ENCODE results near the gene PLPPR5. TPM values are rescaled to one million over a fixed set of nuclear protein-coding genes. Genes with fewer than 3 reads are reported as not detected.

Gene PLPPR5
- total RNA-seq, 4 donors from 2014 or later = 0.14 to 0.16 TPM; not detected in 2

- in situ Hi-C loops (cut with MboI; ENCODE audit: low pct_ligation_motif_present in 1 of 4, low pct_unique_long_range_greater_than_20kb in 1 of 4, low sequenced_read_pairs in 3 of 4) (no loop called here), intact Hi-C loops (cut with DNase I; ENCODE audit: low total_unique reads) (no loop called here)
- DNase-seq = no peak
- Histone ChIP-seq H3K9me3 (no peaks in the 10 kb centered on the region), H3K27me3 (no peaks in the 10 kb centered on the region), H3K36me3 (no peaks in the 10 kb centered on the region), H3K4me3 (no peak overlapping the region), H3K27ac (no peak overlapping the region), H3K4me1 (no peaks in the 10 kb centered on the region)
- 45 to 73% methylated on average over 3 of the region's 3 CpGs for WGBS, 2 donors (ENCODE audit: low coverage in 1 of 2)
- no peak for TF ChIP-seq POLR2A (IDR thresholded peaks at IDR 0.05)
- TF ChIP-seq EP300 (IDR thresholded peaks at IDR 0.05; ENCODE audit: low read depth) = no peak
- no peak for TF ChIP-seq CTCF (IDR thresholded peaks at IDR 0.05)
- TF ChIP-seq POLR2AphosphoS5 (IDR thresholded peaks at IDR 0.05) = no peak
These were observed 13.7 kb upstream of the PLPPR5 start for GRCh38 chr1:99018313-99018712.

- Histone ChIP-seq H3K27ac (no peak overlapping the region), H3K9me3 (no peaks in the 10 kb centered on the region), H3K4me1 (no peaks in the 10 kb centered on the region), H3K4me3 (no peak overlapping the region), H3K27me3 (no peaks in the 10 kb centered on the region), H3K36me3 (no peaks in the 10 kb centered on the region)
- intact Hi-C loops (cut with DNase I; ENCODE audit: low total_unique reads) = no loop called here
- no peak for DNase-seq
- in situ Hi-C loops (cut with MboI; ENCODE audit: low pct_ligation_motif_present in 1 of 4, low pct_unique_long_range_greater_than_20kb in 1 of 4, low sequenced_read_pairs in 3 of 4) = no loop called here
- TF ChIP-seq POLR2AphosphoS5 (IDR thresholded peaks at IDR 0.05) (no peak), CTCF (IDR thresholded peaks at IDR 0.05) (no peak), EP300 (IDR thresholded peaks at IDR 0.05; ENCODE audit: low read depth) (no peak), POLR2A (IDR thresholded peaks at IDR 0.05) (no peak)
- 61 to 67% methylated on average over 2 of the region's 2 CpGs for WGBS, 2 donors (ENCODE audit: low coverage in 1 of 2)
These were observed 13.0 kb upstream of the PLPPR5 start for GRCh38 chr1:99017655-99018054.

GRCh38 chr1:99010679-99011078 is 6.0 kb upstream of the PLPPR5 start:
- WGBS, 2 donors (ENCODE audit: low coverage in 1 of 2) = 58 to 87% methylated on average over 2 of the region's 2 CpGs
- H3K36me3 ChIP-seq = no peaks in the 10 kb centered on the region
- no peaks in the 10 kb centered on the region for H3K4me1 ChIP-seq
- H3K4me3 ChIP-seq = no peak overlapping the region
- in situ Hi-C loops (cut with MboI; ENCODE audit: low pct_ligation_motif_present in 1 of 4, low pct_unique_long_range_greater_than_20kb in 1 of 4, low sequenced_read_pairs in 3 of 4) = no loop called here
- H3K9me3 ChIP-seq = no peaks in the 10 kb centered on the region
- TF ChIP-seq POLR2AphosphoS5 (IDR thresholded peaks at IDR 0.05) = no peak
- no peak for TF ChIP-seq EP300 (IDR thresholded peaks at IDR 0.05; ENCODE audit: low read depth)
- no peak for TF ChIP-seq POLR2A (IDR thresholded peaks at IDR 0.05)
- no peak for TF ChIP-seq CTCF (IDR thresholded peaks at IDR 0.05)
- H3K27ac ChIP-seq = no peak overlapping the region
- H3K27me3 ChIP-seq = peaks cover 26% of the 10 kb centered on the region
- intact Hi-C loops (cut with DNase I; ENCODE audit: low total_unique reads) = no loop called here
- no peak for DNase-seq

- Histone ChIP-seq H3K27ac (no peak overlapping the region), H3K4me1 (peaks cover 0 to 10% (median 3%) of the 10 kb centered on the region in 4 donors), H3K9me3 (no peaks in the 10 kb centered on the region), H3K4me3 (no peak overlapping the region), H3K36me3 (no peaks in the 10 kb centered on the region), H3K27me3 (peaks cover 59% of the 10 kb centered on the region)
- intact Hi-C loops (cut with DNase I; ENCODE audit: low total_unique reads) (no loop called here), in situ Hi-C loops (cut with MboI; ENCODE audit: low pct_ligation_motif_present in 1 of 4, low pct_unique_long_range_greater_than_20kb in 1 of 4, low sequenced_read_pairs in 3 of 4) (no loop called here)
- no peak for TF ChIP-seq POLR2A (IDR thresholded peaks at IDR 0.05)
- DNase-seq = no peak
- 74 to 75% methylated on average over 3 of the region's 3 CpGs for WGBS, 2 donors (ENCODE audit: low coverage in 1 of 2)
These were observed 2.7 kb upstream of the PLPPR5 start for GRCh38 chr1:99007366-99007765.

GRCh38 chr1:99005537-99005942 is 879 bp upstream of the PLPPR5 start:
- Histone ChIP-seq H3K27ac (no peak overlapping the region), H3K27me3 (peaks cover 66% of the 10 kb centered on the region), H3K4me1 (peaks cover 0 to 10% (median 3%) of the 10 kb centered on the region in 4 donors), H3K9me3 (no peaks in the 10 kb centered on the region), H3K36me3 (no peaks in the 10 kb centered on the region), H3K4me3 (no peak overlapping the region)
- TF ChIP-seq POLR2AphosphoS5 (IDR thresholded peaks at IDR 0.05) = no peak
- TF ChIP-seq CTCF (IDR thresholded peaks at IDR 0.05) = no peak
- TF ChIP-seq EP300 (IDR thresholded peaks at IDR 0.05; ENCODE audit: low read depth) = no peak
- TF ChIP-seq POLR2A (IDR thresholded peaks at IDR 0.05) = no peak
- WGBS, 2 donors (ENCODE audit: low coverage in 1 of 2) = 21 to 35% methylated on average over 7 to 8 of the region's 8 CpGs
- in situ Hi-C loops (cut with MboI; ENCODE audit: low pct_ligation_motif_present in 1 of 4, low pct_unique_long_range_greater_than_20kb in 1 of 4, low sequenced_read_pairs in 3 of 4) = no loop called here
- DNase-seq = no peak
- intact Hi-C loops (cut with DNase I; ENCODE audit: low total_unique reads) = no loop called here

Data from transverse colon (tissue), 4 donors.